ENCODE results near the gene SERPING1. TPM values are rescaled to one million over a fixed set of nuclear protein-coding genes. Genes with fewer than 3 reads are reported as not detected.

The SERPING1 gene
- total RNA-seq, 1 donor from 2014 or later = 74.7 TPM

DNA sequence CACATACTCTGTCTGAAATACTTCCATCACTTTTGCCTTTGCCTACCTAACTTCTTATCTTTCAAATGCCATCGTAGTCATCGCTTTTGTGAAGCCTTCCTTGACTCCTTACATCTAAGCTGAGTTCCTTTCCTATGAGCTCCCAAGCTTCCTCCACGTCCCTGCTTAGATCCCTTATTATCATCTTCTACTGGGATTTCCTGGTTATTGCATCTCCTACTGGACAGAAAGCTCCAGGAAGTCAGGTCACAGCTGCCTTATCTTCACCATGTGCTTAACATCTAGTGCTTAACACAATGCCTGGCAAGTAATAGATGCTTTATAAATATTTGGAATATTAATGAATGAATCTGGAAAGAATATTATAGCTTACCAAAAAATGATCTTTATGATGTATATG is 46.3 kb downstream of the SERPING1 start:
- Mint-ChIP-seq H3K36me3 (peaks cover 17% of the 10 kb centered on the region), H3K27ac (peak overlapping the region; percentile 35), H3K4me3 (peak overlapping the region; percentile 29), H3K27me3 (peaks cover 30% of the 10 kb centered on the region), H3K9me3 (no peaks in the 10 kb centered on the region), H3K4me1 (ENCODE audit: unreplicated experiment) (peaks cover 65% of the 10 kb centered on the region)
- TF ChIP-seq, protein P1, sequence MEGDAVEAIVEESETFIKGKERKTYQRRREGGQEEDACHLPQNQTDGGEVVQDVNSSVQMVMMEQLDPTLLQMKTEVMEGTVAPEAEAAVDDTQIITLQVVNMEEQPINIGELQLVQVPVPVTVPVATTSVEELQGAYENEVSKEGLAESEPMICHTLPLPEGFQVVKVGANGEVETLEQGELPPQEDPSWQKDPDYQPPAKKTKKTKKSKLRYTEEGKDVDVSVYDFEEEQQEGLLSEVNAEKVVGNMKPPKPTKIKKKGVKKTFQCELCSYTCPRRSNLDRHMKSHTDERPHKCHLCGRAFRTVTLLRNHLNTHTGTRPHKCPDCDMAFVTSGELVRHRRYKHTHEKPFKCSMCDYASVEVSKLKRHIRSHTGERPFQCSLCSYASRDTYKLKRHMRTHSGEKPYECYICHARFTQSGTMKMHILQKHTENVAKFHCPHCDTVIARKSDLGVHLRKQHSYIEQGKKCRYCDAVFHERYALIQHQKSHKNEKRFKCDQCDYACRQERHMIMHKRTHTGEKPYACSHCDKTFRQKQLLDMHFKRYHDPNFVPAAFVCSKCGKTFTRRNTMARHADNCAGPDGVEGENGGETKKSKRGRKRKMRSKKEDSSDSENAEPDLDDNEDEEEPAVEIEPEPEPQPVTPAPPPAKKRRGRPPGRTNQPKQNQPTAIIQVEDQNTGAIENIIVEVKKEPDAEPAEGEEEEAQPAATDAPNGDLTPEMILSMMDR (conservative IDR thresholded peaks at IDR 0.05) = peak; percentile 10
- DNase-seq (ENCODE audit: extremely low spot score, unreplicated experiment) = no peak

DNA sequence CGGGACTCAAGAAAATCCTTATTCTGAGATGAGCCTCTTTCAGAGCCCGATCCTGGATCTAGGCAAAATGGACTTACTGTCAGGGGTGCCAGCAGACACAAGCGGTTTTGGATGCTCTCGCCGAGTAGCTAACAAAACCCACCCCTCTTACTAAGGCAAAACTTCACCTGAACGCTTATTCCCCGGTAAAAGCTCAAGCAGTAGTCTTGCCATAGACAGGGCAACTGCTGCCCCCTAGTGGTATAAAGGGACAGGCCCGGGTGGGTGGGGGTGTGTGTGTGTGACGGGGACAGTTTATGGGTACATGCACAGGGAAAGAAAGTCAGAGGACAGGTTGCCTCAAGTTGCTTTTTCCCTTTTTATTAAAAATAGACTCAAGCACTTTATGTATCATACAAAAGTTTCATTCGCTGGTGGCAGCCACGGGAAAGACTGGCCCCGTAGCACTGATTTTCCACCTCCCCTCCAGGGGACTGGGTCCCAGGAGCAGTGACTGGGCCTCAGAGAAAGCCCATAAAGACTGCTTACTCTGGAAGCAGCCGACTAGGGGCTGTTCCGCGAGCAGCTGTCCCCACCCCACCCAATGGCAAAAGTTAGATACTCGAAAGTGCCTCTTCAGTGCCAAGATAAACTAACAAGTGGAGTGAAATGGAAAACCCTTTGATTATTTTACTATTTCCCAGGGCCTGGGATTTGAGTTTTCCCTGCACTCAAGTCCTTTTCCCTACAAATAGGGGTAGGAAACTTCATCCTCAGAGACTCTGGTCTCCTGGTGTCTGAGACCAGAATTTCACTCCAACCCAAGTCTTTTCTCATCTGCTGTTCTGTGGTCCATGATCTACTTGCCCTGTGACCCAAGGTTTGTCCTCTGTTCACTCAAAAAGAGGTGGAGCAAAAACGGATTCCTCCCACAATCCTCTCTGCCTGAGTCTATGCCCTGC is 47.5 kb downstream of the SERPING1 start:
- no peaks in the 10 kb centered on the region for H3K9me3 Mint-ChIP-seq
- TF ChIP-seq, protein P1 (conservative IDR thresholded peaks at IDR 0.05) = peak; percentile 98
- H3K4me1 Mint-ChIP-seq (ENCODE audit: unreplicated experiment) = peaks cover 75% of the 10 kb centered on the region
- peaks cover 17% of the 10 kb centered on the region for H3K36me3 Mint-ChIP-seq
- H3K4me3 Mint-ChIP-seq = peak overlapping the region; percentile 28
- H3K27me3 Mint-ChIP-seq = peaks cover 41% of the 10 kb centered on the region
- peak; percentile 89 for DNase-seq (ENCODE audit: extremely low spot score, unreplicated experiment)
- peak overlapping the region; percentile 59 for H3K27ac Mint-ChIP-seq

DNA sequence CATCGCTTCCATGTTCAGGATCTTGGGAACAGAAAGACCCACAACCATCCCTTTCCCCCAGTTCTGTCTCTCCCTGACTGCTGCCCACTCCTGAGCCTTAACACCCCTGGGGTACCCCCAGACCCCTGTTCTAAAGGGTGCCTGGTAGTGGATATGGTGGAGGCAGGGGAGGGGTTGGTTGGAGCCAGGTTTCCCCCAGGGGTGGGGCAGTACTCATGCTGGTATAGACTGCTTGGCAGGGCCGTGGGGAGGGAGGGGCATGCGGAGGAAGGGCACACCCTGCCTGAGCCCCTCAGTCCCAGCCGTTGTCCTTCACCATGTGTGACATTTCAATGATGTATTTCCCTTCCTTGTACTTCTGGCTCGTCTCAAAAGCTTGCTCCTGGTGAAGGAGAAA is 48.2 kb downstream of the SERPING1 start:
- TF ChIP-seq, protein P1 (conservative IDR thresholded peaks at IDR 0.05) = no peak
- Mint-ChIP-seq H3K9me3 (no peaks in the 10 kb centered on the region), H3K36me3 (peaks cover 16% of the 10 kb centered on the region), H3K27me3 (peaks cover 46% of the 10 kb centered on the region), H3K4me3 (no peak overlapping the region), H3K27ac (peak overlapping the region; percentile 56), H3K4me1 (ENCODE audit: unreplicated experiment) (peaks cover 77% of the 10 kb centered on the region)
- DNase-seq (ENCODE audit: extremely low spot score, unreplicated experiment) = no peak

DNA sequence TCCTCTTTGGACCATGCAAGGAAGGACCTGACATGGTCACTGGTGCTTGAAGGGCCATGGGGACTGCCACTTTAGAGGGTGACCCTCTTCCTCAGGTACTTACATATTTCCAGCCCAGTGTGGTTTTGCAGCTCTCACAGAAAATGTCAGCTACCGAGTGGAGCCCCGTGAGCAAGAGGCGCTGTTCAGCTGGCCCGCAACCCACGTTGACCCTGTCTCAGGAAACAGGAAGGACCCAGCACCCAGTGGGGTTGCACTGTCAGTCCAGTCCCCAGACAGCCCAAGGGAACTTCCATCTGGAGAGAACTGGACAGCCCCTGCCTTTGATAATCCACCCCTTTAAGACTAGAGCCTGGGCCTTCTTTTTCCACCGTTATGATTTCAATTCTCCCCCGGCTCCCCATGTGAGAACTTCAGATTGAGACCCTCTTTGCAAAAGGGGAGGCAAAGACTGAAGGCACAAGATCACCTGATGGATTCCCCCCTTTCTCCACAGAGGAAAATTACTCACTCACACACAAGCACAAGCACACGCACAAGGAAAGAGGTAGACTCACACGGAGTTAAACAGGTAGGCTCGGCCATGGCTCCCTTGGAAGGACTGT is 48.8 kb downstream of the SERPING1 start:
- H3K9me3 Mint-ChIP-seq = no peaks in the 10 kb centered on the region
- H3K27me3 Mint-ChIP-seq = peaks cover 52% of the 10 kb centered on the region
- H3K27ac Mint-ChIP-seq = peak overlapping the region; percentile 85
- H3K36me3 Mint-ChIP-seq = peaks cover 10% of the 10 kb centered on the region
- peaks cover 71% of the 10 kb centered on the region for H3K4me1 Mint-ChIP-seq (ENCODE audit: unreplicated experiment)
- TF ChIP-seq, protein P1 (conservative IDR thresholded peaks at IDR 0.05) = no peak
- peak overlapping the region; percentile 85 for H3K4me3 Mint-ChIP-seq
- no peak for DNase-seq (ENCODE audit: extremely low spot score, unreplicated experiment)

DNA sequence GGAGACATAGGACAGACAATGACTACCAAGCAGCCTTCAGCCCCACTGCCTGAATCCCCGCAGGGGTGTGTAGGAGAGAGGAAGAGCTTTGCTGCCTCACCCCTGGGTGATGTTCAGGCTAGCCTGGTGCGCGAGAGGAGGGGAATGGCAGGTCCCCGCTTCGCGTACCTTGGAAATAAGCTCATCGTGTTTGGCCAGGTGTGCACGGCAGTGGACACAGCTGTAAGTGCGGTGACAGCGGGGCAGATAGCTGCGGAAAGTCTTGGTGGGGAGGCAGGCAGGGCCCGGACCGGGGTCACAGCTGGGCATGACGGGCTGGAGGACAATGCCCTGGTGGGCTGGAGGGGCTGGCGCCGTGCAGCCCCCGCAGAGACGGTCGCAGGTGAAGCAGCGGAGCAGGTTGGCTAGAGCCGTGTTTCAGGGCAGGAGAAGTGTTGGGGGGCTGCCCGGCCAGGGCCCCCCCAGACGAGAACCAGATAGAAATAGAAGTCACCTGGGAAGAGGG is 49.4 kb downstream of the SERPING1 start:
- DNase-seq (ENCODE audit: extremely low spot score, unreplicated experiment) = no peak
- H3K9me3 Mint-ChIP-seq = no peaks in the 10 kb centered on the region
- H3K36me3 Mint-ChIP-seq = peaks cover 9% of the 10 kb centered on the region
- peaks cover 69% of the 10 kb centered on the region for H3K4me1 Mint-ChIP-seq (ENCODE audit: unreplicated experiment)
- TF ChIP-seq, protein P1 (conservative IDR thresholded peaks at IDR 0.05) = no peak
- H3K27me3 Mint-ChIP-seq = peaks cover 57% of the 10 kb centered on the region
- H3K4me3 Mint-ChIP-seq = peak overlapping the region; percentile 85
- peak overlapping the region; percentile 85 for H3K27ac Mint-ChIP-seq
